Measurements from ENCODE around the gene ELOVL7.
"Not testable (repeated sequence)": the region's sequence is repeated elsewhere in the genome, so short reads cannot be mapped to it uniquely, and the experiment has no call there.

The ELOVL7 gene

DNA sequence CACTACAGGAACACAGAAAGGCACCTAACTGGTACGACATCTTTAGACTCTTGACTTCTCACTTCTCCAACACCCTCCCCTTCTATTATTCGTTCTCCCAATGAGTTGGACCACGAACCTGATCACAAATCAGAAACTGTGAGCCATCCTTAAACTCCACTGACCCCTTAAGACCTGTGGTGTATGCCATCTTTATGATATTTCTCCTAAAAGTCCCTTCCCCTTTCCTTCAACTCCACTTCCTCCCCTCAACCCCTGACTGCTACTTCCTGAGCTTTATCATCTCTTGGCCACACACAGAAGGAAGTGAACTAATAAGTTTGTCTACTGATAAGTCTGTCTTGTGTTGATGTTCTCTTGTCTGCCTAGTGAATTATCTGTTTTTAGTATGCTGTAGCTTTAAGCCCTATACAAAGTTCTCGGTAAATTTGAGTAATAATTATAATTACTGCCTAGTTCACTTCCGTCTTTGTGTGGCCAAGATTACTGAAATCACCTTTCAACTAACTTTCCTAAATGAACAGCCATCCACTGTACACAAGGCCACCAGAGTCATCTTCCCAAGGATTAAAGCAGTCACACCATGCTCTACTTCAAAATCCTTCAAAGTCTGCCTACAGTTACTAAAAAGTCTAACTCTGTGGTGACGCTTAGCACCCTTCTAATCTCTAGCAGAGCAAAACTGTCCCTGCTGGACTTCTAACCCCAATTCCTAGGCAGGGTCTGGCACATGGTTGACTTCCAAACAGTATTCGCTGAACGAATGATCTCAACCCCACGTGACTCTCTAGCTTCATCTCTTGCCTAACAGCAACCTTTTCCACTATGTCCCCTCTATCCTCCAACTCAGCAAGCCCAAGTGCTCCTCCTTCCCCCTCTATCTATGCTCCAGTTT is 23.2 kb downstream of the ELOVL7 start:
- Histone ChIP-seq H3K27ac (ENCODE audit: low read depth, low read length) (no peak overlapping the region), H3K4me1 (ENCODE audit: control insufficient read depth in 5 of 5, insufficient read depth in 5 of 5, low read length in 5 of 5) (no peaks in the 10 kb centered on the region), H3K9me3 (ENCODE audit: control insufficient read depth in 5 of 5, low read length in 5 of 5) (no peaks in the 10 kb centered on the region), H3K36me3 (ENCODE audit: control insufficient read depth in 5 of 5, insufficient read depth in 5 of 5, low read length in 5 of 5) (no peaks in the 10 kb centered on the region), H3K27me3 (ENCODE audit: control insufficient read depth in 5 of 5, insufficient read depth in 4 of 5, low read length in 5 of 5) (no peaks in the 10 kb centered on the region), H3K4me3 (ENCODE audit: low read depth in 1 of 5, low read length in 5 of 5) (no peak overlapping the region), H3K9ac (ENCODE audit: low read length in 5 of 5) (no peak overlapping the region)

GRCh38 chr5:60816138-60816537 is 27.9 kb downstream of the ELOVL7 start:
- not testable (repeated sequence) for H3K4me3 ChIP-seq (ENCODE audit: low read depth in 1 of 5, low read length in 5 of 5); H3K9ac ChIP-seq (ENCODE audit: low read length in 5 of 5)

GRCh38 chr5:60814498-60814897 is 29.6 kb downstream of the ELOVL7 start:
- no peaks in the 10 kb centered on the region for H3K27me3 ChIP-seq (ENCODE audit: control insufficient read depth in 5 of 5, insufficient read depth in 4 of 5, low read length in 5 of 5)
- H3K36me3 ChIP-seq (ENCODE audit: control insufficient read depth in 5 of 5, insufficient read depth in 5 of 5, low read length in 5 of 5), result no peaks in the 10 kb centered on the region
- no peaks in the 10 kb centered on the region for H3K4me1 ChIP-seq (ENCODE audit: control insufficient read depth in 5 of 5, insufficient read depth in 5 of 5, low read length in 5 of 5)
- H3K27ac ChIP-seq (ENCODE audit: low read depth, low read length), result no peak overlapping the region
- no peak overlapping the region for H3K4me3 ChIP-seq (ENCODE audit: low read depth in 1 of 5, low read length in 5 of 5)
- peaks cover 0 to 3% (median 0%) of the 10 kb centered on the region in 5 donors for H3K9me3 ChIP-seq (ENCODE audit: control insufficient read depth in 5 of 5, low read length in 5 of 5)
- no peak overlapping the region for H3K9ac ChIP-seq (ENCODE audit: low read length in 5 of 5)

More at GRCh38 chr5:60816138-60816537, 27.9 kb downstream of the ELOVL7 start:
- H3K4me1 ChIP-seq (ENCODE audit: control insufficient read depth in 5 of 5, insufficient read depth in 5 of 5, low read length in 5 of 5); H3K36me3 ChIP-seq (ENCODE audit: control insufficient read depth in 5 of 5, insufficient read depth in 5 of 5, low read length in 5 of 5); H3K27me3 ChIP-seq (ENCODE audit: control insufficient read depth in 5 of 5, insufficient read depth in 4 of 5, low read length in 5 of 5); H3K9me3 ChIP-seq (ENCODE audit: control insufficient read depth in 5 of 5, low read length in 5 of 5); H3K27ac ChIP-seq (ENCODE audit: low read depth, low read length): not testable (repeated sequence)

- Histone ChIP-seq H3K4me3 (ENCODE audit: low read depth in 1 of 5, low read length in 5 of 5) (no peak overlapping the region), H3K27me3 (ENCODE audit: control insufficient read depth in 5 of 5, insufficient read depth in 4 of 5, low read length in 5 of 5) (no peaks in the 10 kb centered on the region), H3K9ac (ENCODE audit: low read length in 5 of 5) (no peak overlapping the region), H3K27ac (ENCODE audit: low read depth, low read length) (no peak overlapping the region), H3K9me3 (ENCODE audit: control insufficient read depth in 5 of 5, low read length in 5 of 5) (peaks cover 0 to 3% (median 0%) of the 10 kb centered on the region in 5 donors), H3K4me1 (ENCODE audit: control insufficient read depth in 5 of 5, insufficient read depth in 5 of 5, low read length in 5 of 5) (no peaks in the 10 kb centered on the region), H3K36me3 (ENCODE audit: control insufficient read depth in 5 of 5, insufficient read depth in 5 of 5, low read length in 5 of 5) (no peaks in the 10 kb centered on the region)
These were observed 31.6 kb downstream of the ELOVL7 start for GRCh38 chr5:60812426-60812825.

- Histone ChIP-seq H3K27ac (ENCODE audit: low read depth, low read length) (no peak overlapping the region), H3K4me3 (ENCODE audit: low read depth in 1 of 5, low read length in 5 of 5) (no peak overlapping the region), H3K27me3 (ENCODE audit: control insufficient read depth in 5 of 5, insufficient read depth in 4 of 5, low read length in 5 of 5) (no peaks in the 10 kb centered on the region)
These were observed 33.0 kb downstream of the ELOVL7 start for GRCh38 chr5:60811105-60811504.

GRCh38 chr5:60810438-60811085 is 33.5 kb downstream of the ELOVL7 start:
- H3K27me3 ChIP-seq (ENCODE audit: control insufficient read depth in 5 of 5, insufficient read depth in 4 of 5, low read length in 5 of 5), result no peaks in the 10 kb centered on the region

More at GRCh38 chr5:60811105-60811504, 33.0 kb downstream of the ELOVL7 start:
- H3K36me3 ChIP-seq (ENCODE audit: control insufficient read depth in 5 of 5, insufficient read depth in 5 of 5, low read length in 5 of 5), result no peaks in the 10 kb centered on the region
- H3K9me3 ChIP-seq (ENCODE audit: control insufficient read depth in 5 of 5, low read length in 5 of 5), result peaks cover 0 to 3% (median 0%) of the 10 kb centered on the region in 5 donors
- no peak overlapping the region for H3K9ac ChIP-seq (ENCODE audit: low read length in 5 of 5)
- H3K4me1 ChIP-seq (ENCODE audit: control insufficient read depth in 5 of 5, insufficient read depth in 5 of 5, low read length in 5 of 5), result no peaks in the 10 kb centered on the region

GRCh38 chr5:60809891-60810425 is 34.1 kb downstream of the ELOVL7 start:
- H3K36me3 ChIP-seq (ENCODE audit: control insufficient read depth in 5 of 5, insufficient read depth in 5 of 5, low read length in 5 of 5), result no peaks in the 10 kb centered on the region
- no peak overlapping the region for H3K27ac ChIP-seq (ENCODE audit: low read depth, low read length)
- peaks cover 0 to 3% (median 0%) of the 10 kb centered on the region in 5 donors for H3K9me3 ChIP-seq (ENCODE audit: control insufficient read depth in 5 of 5, low read length in 5 of 5)
- no peak overlapping the region for H3K9ac ChIP-seq (ENCODE audit: low read length in 5 of 5)
- no peaks in the 10 kb centered on the region for H3K4me1 ChIP-seq (ENCODE audit: control insufficient read depth in 5 of 5, insufficient read depth in 5 of 5, low read length in 5 of 5)
- H3K4me3 ChIP-seq (ENCODE audit: low read depth in 1 of 5, low read length in 5 of 5), result no peak overlapping the region
- no peaks in the 10 kb centered on the region for H3K27me3 ChIP-seq (ENCODE audit: control insufficient read depth in 5 of 5, insufficient read depth in 4 of 5, low read length in 5 of 5)

More at GRCh38 chr5:60810438-60811085, 33.5 kb downstream of the ELOVL7 start:
- no peaks in the 10 kb centered on the region for H3K4me1 ChIP-seq (ENCODE audit: control insufficient read depth in 5 of 5, insufficient read depth in 5 of 5, low read length in 5 of 5)
- H3K36me3 ChIP-seq (ENCODE audit: control insufficient read depth in 5 of 5, insufficient read depth in 5 of 5, low read length in 5 of 5), result no peaks in the 10 kb centered on the region
- peaks cover 0 to 3% (median 0%) of the 10 kb centered on the region in 5 donors for H3K9me3 ChIP-seq (ENCODE audit: control insufficient read depth in 5 of 5, low read length in 5 of 5)
- no peak overlapping the region for H3K4me3 ChIP-seq (ENCODE audit: low read depth in 1 of 5, low read length in 5 of 5)
- H3K9ac ChIP-seq (ENCODE audit: low read length in 5 of 5), result no peak overlapping the region
- no peak overlapping the region for H3K27ac ChIP-seq (ENCODE audit: low read depth, low read length)

- Histone ChIP-seq H3K27me3 (ENCODE audit: control insufficient read depth in 5 of 5, insufficient read depth in 4 of 5, low read length in 5 of 5) (no peaks in the 10 kb centered on the region), H3K9ac (ENCODE audit: low read length in 5 of 5) (no peak overlapping the region), H3K4me1 (ENCODE audit: control insufficient read depth in 5 of 5, insufficient read depth in 5 of 5, low read length in 5 of 5) (no peaks in the 10 kb centered on the region), H3K9me3 (ENCODE audit: control insufficient read depth in 5 of 5, low read length in 5 of 5) (no peaks in the 10 kb centered on the region), H3K4me3 (ENCODE audit: low read depth in 1 of 5, low read length in 5 of 5) (no peak overlapping the region), H3K27ac (ENCODE audit: low read depth, low read length) (no peak overlapping the region), H3K36me3 (ENCODE audit: control insufficient read depth in 5 of 5, insufficient read depth in 5 of 5, low read length in 5 of 5) (no peaks in the 10 kb centered on the region)
These were observed 37.4 kb downstream of the ELOVL7 start for GRCh38 chr5:60806591-60807243.

DNA sequence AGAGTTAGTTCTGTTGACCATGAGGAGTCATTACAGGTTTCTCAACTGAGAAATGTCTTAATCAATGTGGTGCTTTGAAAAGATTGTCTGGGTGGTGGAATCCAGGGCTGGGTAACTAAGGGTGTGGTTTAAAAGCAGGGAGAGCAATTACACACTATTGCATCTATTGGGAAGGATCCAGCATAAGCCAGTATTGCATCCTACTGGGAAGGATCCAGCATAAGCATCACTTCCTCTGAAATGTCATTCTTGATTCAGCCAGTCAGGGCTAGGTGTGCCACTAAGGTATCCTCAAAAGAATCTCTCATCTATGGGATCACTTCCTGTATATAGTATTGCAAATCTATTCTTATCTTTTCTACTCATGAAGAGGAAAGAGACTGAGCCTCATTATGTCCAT is 38.6 kb downstream of the ELOVL7 start:
- H3K27me3 ChIP-seq (ENCODE audit: control insufficient read depth in 5 of 5, insufficient read depth in 4 of 5, low read length in 5 of 5), result no peaks in the 10 kb centered on the region
- H3K27ac ChIP-seq (ENCODE audit: low read depth, low read length), result no peak overlapping the region
- no peaks in the 10 kb centered on the region for H3K9me3 ChIP-seq (ENCODE audit: control insufficient read depth in 5 of 5, low read length in 5 of 5)
- H3K36me3 ChIP-seq (ENCODE audit: control insufficient read depth in 5 of 5, insufficient read depth in 5 of 5, low read length in 5 of 5), result no peaks in the 10 kb centered on the region
- H3K9ac ChIP-seq (ENCODE audit: low read length in 5 of 5), result no peak overlapping the region
- no peak overlapping the region for H3K4me3 ChIP-seq (ENCODE audit: low read depth in 1 of 5, low read length in 5 of 5)
- no peaks in the 10 kb centered on the region for H3K4me1 ChIP-seq (ENCODE audit: control insufficient read depth in 5 of 5, insufficient read depth in 5 of 5, low read length in 5 of 5)
